HepG2 (cell line): Measurements from ENCODE around the gene CTNND2. TPM values are rescaled to one million over a fixed set of nuclear protein-coding genes. Genes with fewer than 3 reads are reported as not detected.

Experiments used
- ATAC-seq: fragments of 200-7000 bp; cut with Tn5 transposase; 3 replicates; pipeline ENCODE4 v1.9.1; 2020; ENCODE audit warnings: mild to moderate bottlenecking, moderate library complexity
- BruUV-seq: library from RNA; stranded (reverse); fragments of 400-500 nt; replicated peaks from 2 replicates; lab custom pipeline; 2021; lab: Mats Ljungman, UMichigan
- CTCF ChIA-PET: fragments of 300-600 bp; formaldehyde crosslinking; extraction: SDS; loops from one replicate; lab custom pipeline; 2021; ENCODE audit warnings: low total read pairs, inconsistent platforms, low intra/inter-chr PET ratio; lab: Yijun Ruan, JAX
- POLR2A ChIA-PET: fragments of 350-600 bp; sonication (Branson Sonifier 250); formaldehyde crosslinking; loops from one replicate; lab custom pipeline; 2020; ENCODE audit warnings: antibody characterized with exemption, inconsistent platforms; lab: Yijun Ruan, JAX
- DNase-seq: peaks from one replicate; pipeline ENCODE4 v3.0.0-alpha.2; 2015; ENCODE audit warnings: low spot score
- FAIRE-seq: peaks from 3 replicates; lab custom pipeline; 2011; peaks lifted over from hg19 to GRCh38; lab: Jason Lieb, UNC
- H2AFZ ChIP-seq: one replicate; pipeline ENCODE4 v1.6.1; 2011; ENCODE audit warnings: low read length, inconsistent platforms
- H3K27ac ChIP-seq: fragments of 300-600 bp; 3 replicates; pipeline ENCODE4 v1.8.0; 2011; ENCODE audit warnings: mixed run types, mild to moderate bottlenecking, mixed read lengths, low read length, inconsistent platforms; ENCODE audit not compliant: insufficient read depth; ENCODE audit errors: extremely low read length
- H3K27me3 ChIP-seq, 2 experiments: fragments of 200-600 bp in 1 of 2; 2 replicates in 1 of 2; 3 replicates in 1 of 2; pipeline versions ENCODE4 v1.6.0 to v1.8.0; 2011; ENCODE audit warnings: low read length in 2 of 2, mild to moderate bottlenecking in 2 of 2, moderate library complexity in 2 of 2, inconsistent platforms in 1 of 2; ENCODE audit not compliant: insufficient read depth in 2 of 2, control insufficient read depth in 1 of 2
- H3K36me3 ChIP-seq, 2 experiments: fragments of 200-600 bp in 1 of 2; replicated peaks in 1 of 2; 2 replicates in 1 of 2; 3 replicates in 1 of 2; pipeline versions ENCODE4 v1.5.1 to v1.8.0; 2011; ENCODE audit warnings: low read length in 2 of 2, inconsistent platforms in 1 of 2; ENCODE audit not compliant: insufficient read depth in 2 of 2, control insufficient read depth in 1 of 2
- H3K4me1 ChIP-seq: 2 replicates; pipeline ENCODE4 v1.5.1; 2012; ENCODE audit warnings: low read length, inconsistent platforms; ENCODE audit not compliant: insufficient read depth
- H3K4me2 ChIP-seq: 2 replicates; pipeline ENCODE4 v1.6.0; 2011; ENCODE audit warnings: low read depth, low read length, inconsistent platforms
- H3K4me3 ChIP-seq, 3 experiments: fragments of 200-600 bp in 1 of 3; sonication (generic), shearing (Covaris generic) in 1 of 3; replicated peaks in 1 of 3; 2 replicates each; pipeline ENCODE4 v1.5.1; 2011 to 2016; ENCODE audit warnings: low read length in 3 of 3, inconsistent platforms in 2 of 3, low read depth in 2 of 3, mild to moderate bottlenecking in 2 of 3, control low read depth in 1 of 3, mixed read lengths in 1 of 3; ENCODE audit not compliant: insufficient read depth in 1 of 3
- H3K79me2 ChIP-seq: one replicate; pipeline ENCODE4 v1.6.1; 2011; ENCODE audit warnings: low read length, inconsistent platforms; ENCODE audit not compliant: insufficient read depth
- H3K9ac ChIP-seq: 2 replicates; pipeline ENCODE4 v1.6.0; 2011; ENCODE audit warnings: mild to moderate bottlenecking, low read depth, low read length, inconsistent platforms; ENCODE audit not compliant: insufficient read depth
- H3K9me3 ChIP-seq: 2 replicates; pipeline ENCODE4 v1.5.1; 2012; ENCODE audit warnings: mild to moderate bottlenecking, low read length
- H4K20me1 ChIP-seq: 2 replicates; pipeline ENCODE4 v1.6.0; 2011; ENCODE audit warnings: inconsistent platforms, mild to moderate bottlenecking, low read length, moderate library complexity; ENCODE audit not compliant: insufficient read depth
- CBX2 ChIP-seq, 2 experiments: fragments of 200-600 bp in 1 of 2; sonication (generic); formaldehyde crosslinking in 1 of 2; IDR thresholded peaks; 2 replicates each; pipeline versions ENCODE4 v1.7.0 to v1.8.1; 2018 to 2022; ENCODE audit warnings: low read depth in 2 of 2, low read length in 1 of 2, mild to moderate bottlenecking in 1 of 2, missing genetic modification reagents in 1 of 2
- DRAP1 ChIP-seq: IDR thresholded peaks from 2 replicates; pipeline ENCODE4 v1.6.1; 2016; ENCODE audit warnings: missing genetic modification reagents, missing compliant biosample characterization
- KDM4B ChIP-seq: sonication (generic); formaldehyde crosslinking; IDR thresholded peaks from 2 replicates; pipeline ENCODE4 v1.4.0; 2020; ENCODE audit warnings: missing genetic modification reagents
- MAFG ChIP-seq: sonication (generic); formaldehyde crosslinking; IDR thresholded peaks from 2 replicates; pipeline ENCODE4 v1.5.1; 2020; ENCODE audit warnings: mild to moderate bottlenecking, missing genetic modification reagents
- NR2F1 ChIP-seq, 2 experiments: fragments of 450-650 bp in 1 of 2; formaldehyde crosslinking in 1 of 2; IDR thresholded peaks; 2 replicates each; pipeline versions ENCODE4 v1.5.0 to v1.6.1; 2016 to 2020; ENCODE audit warnings: mild to moderate bottlenecking in 1 of 2, missing compliant biosample characterization in 1 of 2, missing genetic modification reagents in 1 of 2, moderate library complexity in 1 of 2
- TBP ChIP-seq: sonication (generic); formaldehyde crosslinking; IDR thresholded peaks from 2 replicates; pipeline ENCODE4 v1.5.0; 2020; ENCODE audit warnings: missing genetic modification reagents
- ZFP36L1 ChIP-seq: sonication (generic); formaldehyde crosslinking; IDR thresholded peaks from 2 replicates; pipeline ENCODE4 v1.8.0; 2022; ENCODE audit warnings: mild to moderate bottlenecking, missing genetic modification reagents, moderate library complexity
- ZKSCAN5 ChIP-seq: sonication (generic); formaldehyde crosslinking; IDR thresholded peaks from 2 replicates; pipeline ENCODE4 v1.5.1; 2020; ENCODE audit warnings: mild to moderate bottlenecking, missing genetic modification reagents
- ZNF660 ChIP-seq: sonication (generic); formaldehyde crosslinking; IDR thresholded peaks from 2 replicates; pipeline ENCODE4 v1.5.1; 2020; ENCODE audit warnings: mild to moderate bottlenecking, low read depth, missing genetic modification reagents, borderline replicate concordance
- ZNF713 ChIP-seq: sonication (generic); formaldehyde crosslinking; IDR thresholded peaks from 2 replicates; pipeline ENCODE4 v1.4.0; 2020; ENCODE audit warnings: mild to moderate bottlenecking, missing genetic modification reagents
- WGBS: methylation state at CpG from one replicate; pipeline ENCODE4 v1.1.6; 2017; ENCODE audit warnings: low lambda C conversion rate; 5-methylcytosine and 5-hydroxymethylcytosine counted together
- in situ Hi-C: cut with HindIII; loops from 2 replicates; pipeline ENCODE4 v1.10.0; 2017; ENCODE audit warnings: low pct_unique_long_range_greater_than_20kb; ENCODE audit not compliant: extremely low pct_ligation_motif_present
- intact Hi-C: fragments of 100-400 bp; cut with micrococcal nuclease; formaldehyde crosslinking; loops from one replicate; pipeline ENCODE4 v1.10.0; 2022; ENCODE audit not compliant: unreplicated experiment
- polyA plus RNA-seq, 8 experiments: library from polyadenylated mRNA; depleted of rRNA in 3 of 8; stranded (reverse) in 7 of 8; unstranded in 1 of 8; fragments of >200 nt; fragmentation: Illumina TruSeq in 4 of 8; extraction: Trizol in 4 of 8; gene quantifications; 2 replicates each; pipeline versions ENCODE4 v1.2.1 to v1.2.3, GENCODE V29; 2011 to 2016; ENCODE audit warnings: low read depth in 4 of 8, missing spikeins in 1 of 8, mixed read lengths in 1 of 8; ENCODE audit not compliant: insufficient read depth in 1 of 8
- total RNA-seq, 5 experiments: library from RNA; depleted of rRNA; stranded (reverse); fragments of >200 nt; fragmentation: Illumina TruSeq; extraction: Trizol; gene quantifications; 2 replicates each; pipeline ENCODE4 v1.2.3, GENCODE V29; 2016; ENCODE audit warnings: low read depth in 1 of 5
- TF ChIP-seq, protein P1 (sequence below): sonication (generic); formaldehyde crosslinking; IDR thresholded peaks from 2 replicates; pipeline ENCODE4 v1.4.0; 2020; ENCODE audit warnings: mild to moderate bottlenecking, missing genetic modification reagents
- TF ChIP-seq, protein P2 (sequence below): sonication (generic); formaldehyde crosslinking; IDR thresholded peaks from 2 replicates; pipeline ENCODE4 v1.4.0; 2020; ENCODE audit warnings: missing genetic modification reagents

Gene CTNND2
- total and polyA plus RNA-seq, 2 of the 13 experiments (the other 11 are each of a cell fraction or from before 2014, with no cell fraction given), result not detected

- FAIRE-seq (no peak), DNase-seq (no peak), ATAC-seq (no peak)
- Histone ChIP-seq H3K4me2 (no peak overlapping the region), H3K9ac (no peak overlapping the region), H3K9me3 (no peaks in the 10 kb centered on the region), H4K20me1 (no peaks in the 10 kb centered on the region), H3K27me3 (no peaks in the 10 kb centered on the region; a peak in 1 of 5 replicates), H2AFZ (no peak overlapping the region), H3K4me3 (no peak overlapping the region), H3K4me1 (peaks cover 10% of the 10 kb centered on the region; the same call in 1 of the 2 replicates), H3K27ac (no peak overlapping the region), H3K79me2 (no peaks in the 10 kb centered on the region), H3K36me3 (no peaks in the 10 kb centered on the region)
- ChIA-PET CTCF (no interaction called here), POLR2A (no interaction called here)
- intact Hi-C loops (loop anchor here (5.0 kb wide), 1 partner anchor 123 kb away; no protein-coding TSS in a partner anchor), in situ Hi-C loops (loop anchor here (5.0 kb wide), 1 partner anchor 197 kb away; no protein-coding TSS in a partner anchor)
- WGBS, result 0% methylated on average over 4 of the region's 4 CpGs
- no TSS peak for BruUV-seq
- TF ChIP-seq, protein P1, sequence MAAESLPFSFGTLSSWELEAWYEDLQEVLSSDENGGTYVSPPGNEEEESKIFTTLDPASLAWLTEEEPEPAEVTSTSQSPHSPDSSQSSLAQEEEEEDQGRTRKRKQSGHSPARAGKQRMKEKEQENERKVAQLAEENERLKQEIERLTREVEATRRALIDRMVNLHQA, result no peak
- TF ChIP-seq ZFP36L1 (CRISPR knock-in tag), result no peak
- TF ChIP-seq MAFG (CRISPR knock-in tag), result no peak
- TF ChIP-seq ZKSCAN5, result no peak
- TF ChIP-seq NR2F1 (CRISPR knock-in tag; IDR thresholded peaks at IDR 0.05), result no peak
- TF ChIP-seq TBP (CRISPR knock-in tag), result no peak
- no peak for TF ChIP-seq ZNF713 (CRISPR knock-in tag)
- no peak for TF ChIP-seq KDM4B
- no peak for TF ChIP-seq DRAP1 (CRISPR knock-in tag)
- TF ChIP-seq, protein P2, sequence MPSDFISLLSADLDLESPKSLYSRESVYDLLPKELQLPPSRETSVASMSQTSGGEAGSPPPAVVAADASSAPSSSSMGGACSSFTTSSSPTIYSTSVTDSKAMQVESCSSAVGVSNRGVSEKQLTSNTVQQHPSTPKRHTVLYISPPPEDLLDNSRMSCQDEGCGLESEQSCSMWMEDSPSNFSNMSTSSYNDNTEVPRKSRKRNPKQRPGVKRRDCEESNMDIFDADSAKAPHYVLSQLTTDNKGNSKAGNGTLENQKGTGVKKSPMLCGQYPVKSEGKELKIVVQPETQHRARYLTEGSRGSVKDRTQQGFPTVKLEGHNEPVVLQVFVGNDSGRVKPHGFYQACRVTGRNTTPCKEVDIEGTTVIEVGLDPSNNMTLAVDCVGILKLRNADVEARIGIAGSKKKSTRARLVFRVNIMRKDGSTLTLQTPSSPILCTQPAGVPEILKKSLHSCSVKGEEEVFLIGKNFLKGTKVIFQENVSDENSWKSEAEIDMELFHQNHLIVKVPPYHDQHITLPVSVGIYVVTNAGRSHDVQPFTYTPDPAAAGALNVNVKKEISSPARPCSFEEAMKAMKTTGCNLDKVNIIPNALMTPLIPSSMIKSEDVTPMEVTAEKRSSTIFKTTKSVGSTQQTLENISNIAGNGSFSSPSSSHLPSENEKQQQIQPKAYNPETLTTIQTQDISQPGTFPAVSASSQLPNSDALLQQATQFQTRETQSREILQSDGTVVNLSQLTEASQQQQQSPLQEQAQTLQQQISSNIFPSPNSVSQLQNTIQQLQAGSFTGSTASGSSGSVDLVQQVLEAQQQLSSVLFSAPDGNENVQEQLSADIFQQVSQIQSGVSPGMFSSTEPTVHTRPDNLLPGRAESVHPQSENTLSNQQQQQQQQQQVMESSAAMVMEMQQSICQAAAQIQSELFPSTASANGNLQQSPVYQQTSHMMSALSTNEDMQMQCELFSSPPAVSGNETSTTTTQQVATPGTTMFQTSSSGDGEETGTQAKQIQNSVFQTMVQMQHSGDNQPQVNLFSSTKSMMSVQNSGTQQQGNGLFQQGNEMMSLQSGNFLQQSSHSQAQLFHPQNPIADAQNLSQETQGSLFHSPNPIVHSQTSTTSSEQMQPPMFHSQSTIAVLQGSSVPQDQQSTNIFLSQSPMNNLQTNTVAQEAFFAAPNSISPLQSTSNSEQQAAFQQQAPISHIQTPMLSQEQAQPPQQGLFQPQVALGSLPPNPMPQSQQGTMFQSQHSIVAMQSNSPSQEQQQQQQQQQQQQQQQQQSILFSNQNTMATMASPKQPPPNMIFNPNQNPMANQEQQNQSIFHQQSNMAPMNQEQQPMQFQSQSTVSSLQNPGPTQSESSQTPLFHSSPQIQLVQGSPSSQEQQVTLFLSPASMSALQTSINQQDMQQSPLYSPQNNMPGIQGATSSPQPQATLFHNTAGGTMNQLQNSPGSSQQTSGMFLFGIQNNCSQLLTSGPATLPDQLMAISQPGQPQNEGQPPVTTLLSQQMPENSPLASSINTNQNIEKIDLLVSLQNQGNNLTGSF (CRISPR knock-in tag), result no peak
- no peak for TF ChIP-seq CBX2 (IDR thresholded peaks at IDR 0.05; ENCODE audit: low read depth, low read length)
- no peak for TF ChIP-seq CBX2 (CRISPR knock-in tag; IDR thresholded peaks at IDR 0.05; ENCODE audit: low read depth)
- TF ChIP-seq ZNF660 (CRISPR knock-in tag), result no peak
Measured at GRCh38 chr5:10985091-10985720, 919.0 kb downstream of the CTNND2 start.
